Stimulated activated CD8-positive, alpha-beta memory T cell treated with anti-CD3 and anti-CD28 coated beads, Interleukin-15, amount 100 ng/mL, for 48 hours (primary cell): ENCODE data around the gene SDK1.

Source experiments
- DNase-seq, 2 donors: peaks; one replicate each; pipeline ENCODE4 v3.0.0-alpha.2; 2020; ENCODE audit warnings: low read depth in 2 of 2

Gene SDK1

DNA sequence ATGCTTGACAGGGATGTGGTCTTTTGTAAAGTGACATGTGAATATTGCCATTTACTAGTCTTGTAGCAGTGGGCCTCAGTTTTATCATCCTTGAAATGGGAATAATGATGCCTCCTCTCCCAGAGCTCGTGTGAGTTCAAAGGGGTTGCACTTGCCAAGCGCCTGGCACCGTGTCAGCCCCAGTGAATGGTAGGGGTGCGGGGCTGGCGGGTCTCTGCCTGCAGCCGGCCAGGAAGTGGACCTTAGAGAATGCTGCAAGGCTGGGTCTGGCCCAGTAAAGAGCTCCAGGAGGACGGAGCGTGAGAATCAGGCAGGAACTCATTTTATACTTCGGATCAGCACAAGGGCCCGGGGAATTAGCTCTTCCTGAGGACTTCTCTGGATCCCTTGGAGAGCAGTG is 856.6 kb downstream of the SDK1 start:
- DNase-seq: no peak

DNA sequence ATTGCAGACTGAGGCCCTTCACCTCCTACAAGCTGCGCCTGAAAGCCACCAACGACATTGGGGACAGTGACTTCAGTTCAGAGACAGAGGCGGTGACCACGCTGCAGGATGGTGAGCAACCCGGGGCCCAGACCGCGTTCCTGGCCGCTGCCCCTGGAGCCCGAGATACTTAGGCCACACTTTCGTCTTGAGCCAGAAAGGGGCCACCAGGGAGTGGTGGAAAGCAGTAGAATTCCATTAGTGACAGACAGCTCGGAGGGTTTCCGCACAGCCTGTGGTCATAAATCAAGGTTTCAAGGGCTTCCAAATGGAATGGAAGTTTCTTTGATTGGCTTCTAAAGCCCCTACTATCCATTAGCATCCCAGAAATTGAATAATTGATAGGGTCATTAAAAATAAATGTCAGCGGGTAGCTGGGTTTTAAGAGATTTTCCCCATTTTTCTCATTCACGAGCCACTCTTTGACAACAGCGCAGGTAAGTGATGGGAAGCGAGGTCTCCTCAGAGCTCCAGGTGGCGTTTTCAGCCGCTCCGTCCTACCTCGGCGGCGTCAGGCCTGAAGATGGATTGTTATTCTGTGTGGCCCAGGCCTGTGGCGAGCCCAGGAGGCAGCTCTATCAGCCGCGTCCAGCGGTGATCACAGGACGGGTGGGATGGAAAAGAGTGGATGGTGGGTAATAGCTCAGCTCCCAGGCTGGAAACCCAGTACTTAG is 857.5 kb downstream of the SDK1 start:
- DNase-seq: no peak

DNA sequence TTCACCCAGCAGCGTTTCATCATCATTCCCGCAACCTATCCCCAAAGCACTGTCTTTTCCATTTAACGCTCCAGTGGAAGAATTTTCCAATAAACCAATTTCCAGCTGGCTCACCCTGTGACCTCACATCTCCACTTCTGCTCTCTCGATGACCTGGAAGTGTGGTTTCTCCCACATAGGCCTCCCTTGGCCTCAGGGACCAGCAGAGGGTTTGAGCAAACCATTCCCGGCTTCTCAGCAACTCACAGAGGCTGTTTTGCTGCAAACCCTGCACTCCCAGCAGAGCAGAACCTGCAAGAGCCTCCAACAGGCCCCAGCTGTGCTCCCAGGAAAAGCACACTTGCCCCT is 858.1 kb downstream of the SDK1 start:
- DNase-seq: no peak

DNA sequence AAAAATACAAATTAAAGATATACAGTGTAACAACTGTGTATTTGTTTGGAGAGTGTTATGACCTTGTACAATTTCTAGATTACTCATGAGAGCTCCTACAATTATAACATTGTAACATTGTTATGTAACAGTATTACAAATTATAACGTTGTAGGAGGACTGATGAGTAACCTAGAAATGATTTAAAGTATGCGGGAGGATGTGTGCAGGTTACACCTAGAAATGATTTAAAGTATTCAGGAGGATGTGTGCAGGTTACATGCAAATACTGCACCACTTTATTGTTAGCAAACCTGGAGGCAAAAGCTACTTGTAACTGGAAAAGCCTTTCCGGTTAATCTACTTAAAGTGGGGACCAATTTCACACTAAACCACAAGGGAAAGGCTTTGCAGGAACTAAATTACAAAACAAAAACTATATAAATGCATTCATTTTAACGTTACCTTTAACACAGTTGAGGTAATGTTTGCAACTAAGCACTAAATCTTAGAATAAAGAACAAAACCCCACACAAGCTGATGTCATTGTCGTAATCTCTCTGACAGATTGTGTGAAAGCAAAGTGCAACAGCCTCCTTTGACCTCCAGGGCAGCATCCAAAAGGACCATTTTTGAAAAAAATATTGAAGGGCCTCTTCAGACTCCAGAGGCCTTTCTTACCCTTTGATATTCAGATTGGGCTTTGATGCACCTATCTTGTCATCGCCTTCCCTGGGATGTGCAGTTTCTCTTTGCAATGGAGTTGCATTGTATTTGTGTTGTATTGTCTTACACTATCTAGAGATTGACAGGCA is 858.9 kb downstream of the SDK1 start:
- DNase-seq: no peak

DNA sequence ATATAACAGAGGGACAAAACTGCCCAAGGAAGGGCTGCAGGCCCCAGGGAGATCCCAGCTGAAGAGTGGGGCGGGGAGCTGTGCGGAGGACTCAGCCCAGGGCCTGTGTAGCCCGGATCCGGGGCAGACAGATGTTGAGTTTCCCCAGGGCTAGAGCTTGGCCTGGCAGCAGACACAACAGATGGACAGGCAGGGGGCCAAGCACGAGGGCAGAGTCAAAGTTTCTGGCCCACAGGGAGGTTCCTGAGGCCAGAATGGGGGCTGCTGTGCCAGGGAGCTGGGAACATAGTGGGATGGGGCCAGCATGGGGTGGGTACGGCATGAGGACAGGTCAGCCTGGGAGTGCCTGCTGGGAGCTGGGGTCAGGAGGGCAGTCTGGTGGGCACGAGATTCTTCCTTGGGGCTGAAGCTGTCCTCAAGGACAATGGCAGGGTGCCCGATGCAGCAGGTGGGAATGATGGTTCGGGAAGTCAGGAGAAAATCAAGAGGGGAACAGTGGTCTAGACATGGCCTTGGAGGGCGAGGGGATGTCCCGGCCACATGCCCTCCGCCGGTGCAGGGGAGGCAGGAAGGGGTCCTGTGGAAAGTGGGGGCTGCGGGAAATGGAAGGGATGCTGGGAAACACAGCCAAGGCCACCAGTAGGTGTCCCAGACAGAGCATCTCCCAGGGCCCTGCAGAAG is 862.0 kb downstream of the SDK1 start:
- no peak for DNase-seq

DNA sequence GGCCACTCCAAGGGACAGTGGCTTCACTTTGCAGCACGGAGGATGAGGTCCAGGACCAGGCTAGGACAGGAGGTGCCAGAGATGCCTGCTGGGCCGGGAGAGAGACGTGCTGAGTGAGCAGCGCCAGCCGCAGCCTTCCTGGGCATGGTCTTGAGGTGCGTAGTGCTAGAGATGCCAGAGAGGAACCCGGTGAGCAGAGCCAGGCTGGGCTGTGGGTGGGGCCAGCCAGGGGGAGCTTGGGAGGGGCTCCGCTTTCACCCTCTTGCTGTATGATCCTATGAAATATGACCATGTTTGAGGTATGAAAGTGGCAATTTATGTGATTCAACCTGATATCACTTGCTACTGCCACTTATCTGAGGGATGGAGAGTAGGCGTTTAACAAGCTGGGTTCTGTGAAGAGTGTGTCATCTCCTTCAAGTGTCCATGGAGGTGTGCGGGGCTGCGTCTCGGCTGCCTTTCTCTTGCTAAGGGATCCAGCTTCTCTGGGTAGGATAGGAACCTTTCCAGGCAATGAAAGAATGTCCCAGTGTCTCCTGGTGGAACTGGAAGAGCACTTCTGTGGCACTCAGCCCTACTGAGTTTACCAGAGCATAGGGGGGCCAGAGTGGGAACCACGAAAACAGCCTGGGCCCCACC is 862.6 kb downstream of the SDK1 start:
- no peak for DNase-seq

DNA sequence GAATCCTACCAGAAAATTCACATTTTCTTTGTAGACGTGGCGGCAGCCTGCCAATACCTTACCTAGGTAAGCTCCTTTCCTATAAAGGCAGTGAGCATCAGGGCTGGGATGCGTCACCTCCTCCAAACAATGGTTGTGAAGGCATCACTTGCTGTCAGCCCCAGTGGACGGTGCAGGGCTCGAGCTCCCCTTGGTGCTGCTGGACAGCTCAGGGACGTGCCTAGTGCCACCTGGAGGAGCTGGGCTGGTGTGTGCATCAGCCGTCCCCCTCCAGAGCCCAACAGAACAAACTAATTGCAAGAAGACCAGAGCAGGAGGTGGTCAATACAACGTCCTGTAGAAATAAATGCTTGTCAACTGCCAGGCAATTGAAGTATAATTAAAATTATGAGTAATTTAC is 863.5 kb downstream of the SDK1 start:
- DNase-seq: no peak

DNA sequence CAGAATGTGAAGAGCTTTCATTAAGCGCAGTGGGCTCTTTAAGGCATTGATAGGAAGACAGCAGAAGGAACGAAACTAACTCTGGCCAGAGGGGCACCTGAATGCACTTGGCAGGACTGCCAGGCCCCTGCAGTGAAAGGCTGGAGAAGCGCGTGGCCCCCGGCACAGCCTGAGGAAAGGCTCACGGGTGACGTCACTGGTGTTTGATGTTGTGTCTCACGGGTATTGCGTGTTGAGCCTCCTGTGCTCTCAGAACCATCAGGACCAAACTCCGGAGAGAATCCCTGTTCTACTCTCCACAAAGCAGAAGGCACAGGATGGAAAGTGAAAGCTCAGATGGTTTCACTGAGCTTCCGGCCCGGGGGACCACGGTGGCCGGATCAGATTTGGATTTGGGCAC is 865.3 kb downstream of the SDK1 start:
- DNase-seq: no peak

DNA sequence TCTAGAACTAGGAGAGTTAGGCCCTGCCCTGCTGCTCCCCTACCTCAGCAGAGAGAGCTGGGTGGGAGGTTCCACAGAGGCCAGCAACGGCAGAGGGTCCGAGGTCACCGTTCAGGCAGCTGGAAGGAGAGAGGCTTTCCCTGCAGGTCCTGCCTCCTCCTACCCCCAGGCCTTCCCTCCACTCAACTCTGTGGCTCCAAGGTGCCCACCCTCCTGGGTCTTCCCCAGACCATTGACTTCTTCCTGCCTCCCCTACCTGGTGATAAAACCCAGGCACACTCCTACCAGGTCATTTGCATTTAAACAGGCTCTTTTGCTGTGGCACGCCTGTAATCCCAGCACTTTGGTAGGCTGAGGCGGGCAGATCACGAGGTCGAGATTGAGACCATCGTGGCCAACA is 865.8 kb downstream of the SDK1 start:
- no peak for DNase-seq

DNA sequence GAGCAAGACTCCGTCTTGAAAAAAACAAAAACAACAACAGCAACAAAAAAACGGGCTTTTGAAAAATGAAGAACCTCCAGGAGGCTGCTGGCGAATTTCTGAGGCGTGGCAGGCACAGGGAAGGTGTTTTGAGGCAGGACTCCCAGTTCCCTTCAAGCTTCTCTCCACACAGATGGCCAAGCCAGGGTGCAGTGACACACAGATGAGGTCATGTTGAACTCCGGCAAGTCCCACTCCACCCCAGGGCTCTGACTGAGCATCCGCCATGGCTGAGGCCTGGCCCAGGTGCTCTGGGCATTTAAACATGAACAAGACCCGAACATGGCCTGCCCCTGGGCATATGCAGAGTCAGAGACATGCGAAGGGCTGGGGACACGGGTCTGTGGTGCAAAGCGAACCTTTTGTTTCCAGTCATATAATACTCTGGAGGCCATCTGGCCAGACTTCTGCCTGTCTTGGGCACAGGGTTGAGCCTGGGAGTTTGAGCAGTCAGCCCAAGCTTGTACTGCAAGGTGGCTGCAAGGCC is 866.4 kb downstream of the SDK1 start:
- no peak for DNase-seq

DNA sequence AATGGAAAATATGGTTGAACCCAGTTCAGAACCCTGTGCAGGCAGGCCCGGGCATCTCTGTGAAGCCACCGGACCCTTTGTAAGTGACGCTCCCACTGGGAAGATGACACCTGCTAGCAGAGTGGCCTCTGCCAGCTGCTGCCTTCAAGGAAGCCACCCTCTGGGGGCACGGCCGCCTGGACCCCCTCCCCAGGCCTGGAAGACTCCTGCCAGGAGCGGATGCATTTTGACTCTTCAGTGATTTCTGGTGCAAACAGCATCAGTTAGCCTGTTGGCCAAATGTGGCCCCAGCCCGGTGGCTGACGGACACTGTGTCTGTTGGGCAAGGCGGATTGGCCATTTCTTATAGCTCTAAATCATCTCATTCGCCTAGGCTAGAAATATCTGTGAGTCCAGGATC is 867.0 kb downstream of the SDK1 start:
- DNase-seq: no peak

DNA sequence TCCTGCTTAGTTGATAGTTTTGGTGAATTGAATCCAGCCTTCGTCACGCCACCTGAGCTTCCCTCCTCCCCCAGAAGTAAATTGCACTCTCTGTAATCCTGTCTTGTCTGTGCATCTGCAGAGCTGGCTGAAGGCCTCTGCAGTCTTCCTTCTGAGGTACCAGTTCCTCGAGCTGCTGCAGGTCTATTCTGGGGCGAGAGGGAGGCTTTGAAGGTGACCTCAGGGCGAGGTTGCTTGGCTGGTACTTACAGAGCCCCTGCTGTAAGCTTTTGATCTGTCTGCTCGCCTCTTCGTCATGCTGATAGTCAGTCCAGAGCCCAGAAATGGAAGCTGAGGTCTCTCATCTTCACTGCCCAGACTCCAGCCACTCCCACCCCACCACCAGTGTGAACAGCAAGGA is 867.5 kb downstream of the SDK1 start:
- DNase-seq: no peak

DNA sequence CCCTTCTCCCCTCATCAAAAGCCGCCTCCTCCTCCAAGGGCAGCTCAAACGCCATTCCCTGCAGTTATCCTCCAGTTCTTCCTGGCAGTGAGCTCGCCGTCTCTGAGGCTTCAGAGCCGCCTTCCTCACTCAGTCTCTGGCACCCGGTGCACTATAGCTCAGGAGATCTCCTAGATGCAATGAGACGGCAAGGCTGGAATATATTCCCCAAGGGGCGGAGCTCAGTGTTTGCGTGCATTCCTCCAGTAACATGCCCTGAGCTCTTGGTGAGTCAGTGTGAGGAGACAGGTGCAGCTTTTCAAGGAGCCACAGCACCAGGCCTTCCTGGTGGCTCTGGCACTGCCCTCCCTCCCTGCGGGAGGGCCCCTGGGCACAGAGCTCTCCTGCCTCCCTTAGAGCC is 868.4 kb downstream of the SDK1 start:
- no peak for DNase-seq

DNA sequence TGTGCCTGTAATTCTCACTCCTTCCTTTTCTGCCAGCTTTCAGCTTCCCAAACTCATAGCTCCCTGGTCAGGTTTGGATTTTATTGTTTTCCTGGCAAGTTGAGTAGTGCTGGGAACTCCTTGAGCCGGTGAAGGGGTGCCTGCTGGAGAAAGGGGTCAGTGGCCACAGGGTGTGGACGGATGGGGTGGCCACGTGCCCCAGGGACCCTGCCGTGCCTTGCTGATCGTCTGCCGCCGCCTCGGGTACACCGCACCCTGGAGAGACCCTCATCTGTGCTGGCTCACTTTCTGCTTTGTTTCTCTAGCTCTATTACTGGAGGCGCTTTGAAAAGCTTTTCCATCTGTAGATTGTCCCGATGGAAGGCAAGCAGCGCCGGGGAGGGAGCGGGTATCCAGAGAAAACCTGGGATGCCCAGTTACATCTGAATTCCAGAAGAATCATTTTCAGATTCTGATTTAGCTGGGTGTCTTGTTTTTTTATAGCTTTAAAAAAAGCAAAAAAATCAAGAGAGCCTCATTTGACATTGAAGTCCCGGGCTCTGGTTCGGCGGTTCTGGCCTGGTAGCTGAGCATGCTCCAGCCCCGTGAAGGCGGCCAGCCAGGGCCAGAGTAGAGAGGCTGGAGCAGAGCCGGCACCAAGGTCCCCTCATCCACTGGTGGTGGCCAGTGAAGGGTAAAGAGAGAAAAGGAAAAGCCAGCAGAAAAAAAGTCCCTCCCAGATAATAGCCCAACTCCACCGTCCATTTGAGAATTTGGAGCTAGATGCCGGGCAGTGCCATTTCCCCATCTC is 870.1 kb downstream of the SDK1 start:
- no peak for DNase-seq

DNA sequence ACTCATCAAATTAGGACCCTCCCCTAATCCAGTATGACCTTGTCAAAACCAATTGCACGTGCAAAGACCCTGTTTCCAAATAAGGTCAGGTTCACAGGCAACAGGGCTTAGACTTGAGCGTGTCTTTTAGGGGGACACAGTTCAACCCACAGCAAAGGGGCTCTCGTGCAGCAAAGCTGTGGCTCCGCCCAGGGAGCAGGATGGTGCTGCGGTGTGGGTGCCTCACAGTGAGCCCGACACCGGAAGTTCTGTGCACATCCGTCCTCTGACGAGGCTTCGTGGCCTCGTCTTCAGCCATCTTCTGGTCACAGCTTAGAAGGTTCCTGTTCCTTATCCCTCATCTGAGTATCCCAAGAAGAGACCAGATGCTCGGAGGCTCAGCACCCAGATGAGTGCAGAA is 871.8 kb downstream of the SDK1 start:
- no peak for DNase-seq

DNA sequence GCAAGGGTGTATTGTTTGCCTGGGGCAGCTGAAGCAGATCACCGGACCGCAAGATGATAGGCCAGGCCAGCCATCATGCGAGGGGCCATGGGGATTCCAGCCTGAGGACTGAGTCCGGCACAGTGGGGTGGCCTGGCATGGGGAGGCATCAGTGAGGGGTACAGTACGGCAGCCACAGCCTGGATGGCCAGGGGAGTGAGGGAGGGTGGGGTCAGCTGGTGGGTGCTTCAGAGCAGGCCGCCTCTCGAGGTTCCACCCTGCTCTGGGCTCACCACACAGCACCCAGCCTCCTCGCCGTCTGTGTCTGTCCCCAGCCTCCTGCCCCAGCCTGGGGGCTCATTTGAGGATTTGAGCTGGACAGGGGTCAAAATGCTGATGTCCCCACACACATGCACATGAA is 872.6 kb downstream of the SDK1 start:
- no peak for DNase-seq

DNA sequence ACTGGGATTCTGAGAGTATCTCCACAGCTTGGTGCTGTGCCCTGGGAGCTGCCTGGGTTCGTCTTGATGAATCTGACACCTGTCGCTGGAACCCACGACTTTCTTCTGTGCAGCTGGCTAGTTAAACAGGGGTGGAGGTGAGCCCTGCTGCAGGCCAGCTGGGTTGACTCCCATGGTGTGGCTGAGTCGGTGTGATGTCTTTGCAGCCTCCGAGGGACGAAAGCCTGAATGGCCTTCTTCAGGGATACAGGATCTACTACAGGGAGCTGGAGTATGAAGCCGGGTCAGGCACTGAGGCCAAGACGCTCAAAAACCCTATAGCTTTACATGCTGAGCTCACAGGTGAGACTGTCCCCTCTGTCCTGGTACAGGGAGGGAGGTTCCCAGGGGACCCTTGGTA is 873.0 kb downstream of the SDK1 start:
- no peak for DNase-seq

DNA sequence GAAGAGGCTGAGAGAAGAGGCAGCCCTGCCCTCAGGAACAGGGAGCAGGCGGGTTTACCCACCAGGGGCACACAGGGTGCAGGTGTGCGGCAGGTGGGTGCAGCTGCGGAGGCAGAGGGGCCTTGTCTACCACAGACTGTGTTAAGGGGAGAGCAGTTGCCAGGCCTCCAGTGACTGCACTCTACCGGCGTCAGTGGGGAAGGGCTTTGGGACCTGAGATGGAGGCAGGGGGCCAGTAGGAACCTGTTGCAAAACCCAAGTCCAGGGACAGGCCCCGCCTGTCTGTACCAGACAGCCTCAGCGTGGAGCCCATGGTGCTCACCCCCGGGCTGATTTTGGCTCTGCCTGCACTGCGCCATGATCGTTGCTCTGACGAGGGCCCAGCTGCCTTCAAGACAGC is 873.4 kb downstream of the SDK1 start:
- no peak for DNase-seq

DNA sequence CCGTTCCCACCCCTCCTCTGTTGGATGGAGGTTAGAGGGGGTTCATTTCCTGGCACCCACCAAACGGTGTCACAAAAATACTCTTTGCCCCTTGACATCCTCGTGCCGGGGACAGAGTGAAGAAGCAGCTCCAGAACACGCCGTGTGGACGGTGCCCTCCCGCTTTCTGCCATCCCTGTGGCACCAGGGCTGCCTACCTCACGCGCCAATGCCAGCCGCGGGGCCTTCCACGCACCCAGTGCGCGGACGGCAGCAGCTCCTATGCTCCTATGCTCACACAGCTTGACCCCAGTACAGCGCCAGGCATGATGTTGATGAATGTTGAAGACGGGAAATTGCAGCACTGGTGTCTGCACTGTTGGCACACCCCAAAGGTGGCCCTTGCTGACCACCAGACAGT is 873.8 kb downstream of the SDK1 start:
- no peak for DNase-seq

DNA sequence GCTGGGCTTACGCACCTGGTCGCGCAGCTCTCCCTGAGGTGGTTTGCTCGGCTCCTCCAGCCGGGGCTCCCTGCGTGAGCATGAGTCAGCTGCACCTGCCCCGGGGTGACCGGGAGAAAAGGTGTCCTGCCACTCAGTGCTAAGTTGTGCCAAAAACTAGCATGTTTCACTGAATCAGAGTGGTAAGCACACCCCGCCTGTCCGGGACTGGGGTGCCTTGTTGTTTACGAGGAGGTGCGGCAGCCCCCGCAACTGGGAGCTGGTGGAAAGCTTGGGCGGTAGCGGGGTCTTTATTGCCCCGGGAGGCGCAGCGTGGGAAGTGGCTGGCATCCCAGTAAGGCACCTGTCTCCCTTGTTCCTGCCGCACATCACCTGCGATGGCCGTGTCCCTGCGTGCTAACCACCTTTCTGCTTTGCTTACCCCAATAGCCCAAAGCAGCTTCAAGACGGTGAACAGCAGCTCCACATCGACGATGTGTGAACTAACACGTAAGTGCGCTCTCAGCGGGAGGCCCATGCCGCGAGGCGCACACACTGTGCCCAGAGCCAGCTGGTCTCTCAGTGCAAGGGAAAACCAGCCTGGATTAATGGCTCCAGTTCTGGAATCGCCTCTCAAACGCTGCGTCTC is 874.4 kb downstream of the SDK1 start:
- DNase-seq: no peak

DNA sequence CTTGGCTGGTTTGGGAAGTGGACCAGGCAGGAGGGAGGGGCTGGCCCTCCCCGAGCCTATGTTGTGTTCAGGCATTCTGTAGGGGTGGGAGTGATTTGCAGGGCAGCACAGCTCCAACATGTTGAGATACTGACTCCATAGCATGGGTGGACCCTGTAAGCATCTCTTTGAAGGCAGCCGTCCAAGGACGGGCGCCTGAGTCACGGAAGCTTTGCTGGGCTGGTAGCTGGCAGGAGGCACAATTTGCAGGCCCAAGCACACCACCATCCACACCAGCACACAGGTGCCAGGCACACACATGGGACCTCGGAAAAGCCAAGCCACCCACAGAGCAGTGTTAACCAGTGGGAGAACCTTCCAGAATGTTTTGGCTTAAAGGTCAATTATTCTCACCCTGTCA is 875.9 kb downstream of the SDK1 start:
- no peak for DNase-seq
